Activated naive CD8-positive, alpha-beta T cell (primary cell): ENCODE results near the gene NEK9.

Experiments used
- H3K27ac Mint-ChIP-seq: one replicate; pipeline ENCODE4 v1.8.0; 2021; ENCODE audit warnings: mixed read lengths
- H3K27me3 Mint-ChIP-seq: one replicate; pipeline ENCODE4 v1.8.0; 2021; ENCODE audit warnings: mixed read lengths
- H3K36me3 Mint-ChIP-seq: one replicate; pipeline ENCODE4 v1.8.0; 2021; ENCODE audit warnings: mixed read lengths
- H3K4me1 Mint-ChIP-seq: one replicate; pipeline ENCODE4 v1.8.0; 2021; ENCODE audit warnings: low read depth, mixed read lengths
- H3K4me3 Mint-ChIP-seq: one replicate; pipeline ENCODE4 v1.8.0; 2021; ENCODE audit warnings: mild to moderate bottlenecking, mixed read lengths
- H3K9me3 Mint-ChIP-seq: one replicate; pipeline ENCODE4 v1.8.0; 2021; ENCODE audit warnings: low read depth, mixed read lengths

Gene NEK9

DNA sequence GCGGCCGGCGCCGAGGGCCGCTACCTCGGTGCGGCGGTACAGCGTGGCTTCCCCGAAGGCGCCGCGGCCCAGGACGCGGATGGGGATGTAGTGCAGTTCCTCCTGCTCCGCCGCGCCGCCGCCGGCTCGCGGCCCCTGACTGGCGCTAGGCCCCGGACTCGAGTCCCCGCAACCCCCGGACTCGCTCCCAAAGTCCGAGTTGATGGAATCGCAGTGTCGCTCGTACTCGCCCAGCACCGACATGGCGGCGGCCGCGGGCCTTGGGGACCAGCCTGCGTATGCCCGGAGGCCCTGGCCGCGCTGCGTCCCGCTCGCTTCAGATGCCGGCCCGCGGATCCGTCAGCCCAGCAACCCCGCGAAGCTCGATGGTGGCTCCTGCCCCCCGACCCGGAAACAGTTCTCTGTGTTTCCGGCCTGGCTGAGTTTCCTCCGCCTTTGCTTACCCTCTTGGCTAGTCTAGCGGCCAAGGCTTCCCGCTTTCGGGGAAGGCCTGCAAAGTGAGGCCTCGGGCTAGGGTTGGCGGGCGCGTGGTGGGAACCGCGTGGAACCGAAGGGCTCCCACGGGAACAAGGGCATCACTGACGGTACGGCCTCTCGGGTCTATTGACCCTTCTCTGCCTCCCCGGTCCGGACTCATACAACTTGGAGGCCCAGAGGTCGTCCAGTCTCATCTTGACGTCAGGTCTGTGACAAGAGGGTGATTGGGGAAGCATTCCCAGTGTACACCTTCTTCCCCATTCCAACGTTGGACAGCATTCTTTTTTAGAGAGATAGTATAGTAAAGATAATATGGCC lies at the start of gene NEK9:
Gene NEK9, minus strand, starts transcription at position 370 of the 795 bp plus-strand sequence. Its CDS starts 127 bp downstream, at position 243.
- peaks cover 37% of the 10 kb centered on the region for H3K4me1 Mint-ChIP-seq
- H3K4me3 Mint-ChIP-seq = peak within 1 kb of the TSS; percentile 98
- H3K27me3 Mint-ChIP-seq = no peaks in the 10 kb centered on the region
- peak within 1 kb of the TSS; percentile 99 for H3K27ac Mint-ChIP-seq
- H3K36me3 Mint-ChIP-seq = no peaks in the 10 kb centered on the region
- H3K9me3 Mint-ChIP-seq = no peaks in the 10 kb centered on the region

DNA sequence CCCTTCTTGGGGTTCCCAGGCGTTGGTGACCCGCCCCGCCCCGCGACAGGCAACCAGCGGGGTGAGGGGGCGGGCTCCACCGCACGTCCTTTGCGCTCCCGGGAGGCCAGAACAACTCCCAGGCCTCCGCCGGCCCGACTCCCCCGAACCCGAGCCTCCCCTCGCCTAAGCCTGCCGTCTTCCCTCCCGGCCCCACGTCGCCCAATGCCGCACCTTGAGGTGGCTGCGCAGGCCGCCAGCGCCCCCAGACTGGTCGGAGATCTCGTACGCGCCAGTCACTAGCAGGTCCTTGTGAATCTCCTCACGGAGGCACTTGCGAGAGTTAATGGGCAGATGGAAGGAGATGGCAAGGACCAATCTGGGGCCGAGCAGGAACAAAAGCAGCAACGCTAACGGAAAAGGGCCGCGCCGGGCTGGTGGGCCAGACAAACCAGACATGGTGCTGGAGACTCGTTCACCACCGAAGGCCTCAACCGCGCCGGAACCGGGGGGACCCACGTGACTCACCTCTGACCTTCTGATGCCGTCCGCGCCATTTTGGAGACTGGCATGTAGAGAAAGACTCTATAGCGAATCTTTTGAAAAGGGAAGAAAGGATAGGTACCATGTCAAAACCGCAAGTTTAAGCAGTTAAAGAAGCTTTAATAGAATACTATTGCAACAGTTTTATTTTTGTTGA lies 49.4 kb upstream of the NEK9 start, which contains the start of gene TMED10:
Gene TMED10, minus strand, starts transcription at position 471 of the 679 bp plus-strand sequence. Its CDS starts 33 bp downstream, at position 438.
- Mint-ChIP-seq H3K9me3 (no peaks in the 10 kb centered on the region), H3K4me1 (peaks cover 40% of the 10 kb centered on the region), H3K4me3 (peak within 1 kb of the TSS; percentile 92), H3K27ac (peak within 1 kb of the TSS; percentile 97), H3K27me3 (no peaks in the 10 kb centered on the region), H3K36me3 (no peaks in the 10 kb centered on the region)

DNA sequence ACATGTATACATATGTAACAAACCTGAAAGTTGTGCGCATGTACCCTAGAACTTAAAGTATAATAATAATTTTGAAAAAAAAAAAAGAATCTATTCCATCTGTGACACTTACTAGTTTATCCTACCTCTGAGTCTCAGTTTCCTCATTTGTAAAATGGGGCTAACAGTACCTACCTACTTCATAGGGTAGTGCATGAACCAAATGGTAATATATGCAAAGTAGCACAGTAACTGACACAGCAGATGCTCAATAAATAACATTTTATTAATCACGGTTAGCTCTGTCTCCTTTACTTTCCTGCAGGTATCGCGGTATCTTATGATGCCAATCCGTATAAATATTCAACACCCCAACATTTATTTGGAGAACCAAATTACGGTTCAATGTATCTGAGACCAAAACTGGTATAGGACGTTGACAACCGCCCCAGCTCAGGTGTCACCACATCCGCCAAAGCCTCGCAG lies 48.9 kb upstream of the NEK9 start:
- no peaks in the 10 kb centered on the region for H3K27me3 Mint-ChIP-seq
- peak overlapping the region; percentile 92 for H3K4me3 Mint-ChIP-seq
- H3K9me3 Mint-ChIP-seq = no peaks in the 10 kb centered on the region
- peaks cover 44% of the 10 kb centered on the region for H3K4me1 Mint-ChIP-seq
- peak overlapping the region; percentile 97 for H3K27ac Mint-ChIP-seq
- H3K36me3 Mint-ChIP-seq = peaks cover 2% of the 10 kb centered on the region

DNA sequence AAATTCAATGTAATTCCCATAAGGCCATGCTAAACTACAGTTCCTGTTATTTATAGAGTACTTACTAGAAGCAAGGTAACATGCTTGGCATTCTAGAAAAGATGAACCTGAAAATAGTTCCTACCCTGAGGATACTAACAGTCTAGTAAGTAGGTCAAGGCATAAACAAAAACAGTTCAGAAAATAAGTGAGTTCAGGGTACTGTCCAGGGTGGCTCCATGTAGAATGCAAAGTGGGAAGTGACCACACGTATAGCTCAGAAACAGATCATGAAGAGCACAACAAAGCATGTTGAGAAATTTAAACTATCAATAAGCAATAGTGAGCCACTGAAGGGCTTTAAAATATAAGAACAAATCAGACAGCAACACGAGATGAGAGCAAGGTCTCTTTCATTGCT lies 47.2 kb upstream of the NEK9 start:
- Mint-ChIP-seq H3K4me3 (peak overlapping the region; percentile 92), H3K4me1 (peaks cover 56% of the 10 kb centered on the region), H3K27ac (peak overlapping the region; percentile 69), H3K36me3 (peaks cover 2% of the 10 kb centered on the region), H3K27me3 (no peaks in the 10 kb centered on the region), H3K9me3 (no peaks in the 10 kb centered on the region)

DNA sequence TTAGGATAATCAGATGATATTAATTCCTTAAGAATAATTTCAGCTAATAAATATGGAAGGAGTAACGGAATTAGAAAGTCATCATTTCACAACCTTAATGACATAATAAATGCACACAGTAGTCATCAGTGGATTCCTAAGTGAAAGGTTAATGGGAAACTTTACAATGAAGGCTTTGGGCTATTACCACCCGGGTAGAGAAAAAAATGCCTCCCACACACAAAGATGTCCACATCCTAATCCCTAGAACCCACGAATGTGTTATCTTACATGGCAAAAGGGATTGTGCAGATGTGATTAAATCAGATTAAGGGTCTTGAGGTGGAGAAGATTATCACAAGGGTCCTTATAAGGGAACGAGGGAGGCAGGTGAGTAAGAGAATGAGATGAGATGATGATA lies 43.9 kb upstream of the NEK9 start:
- H3K4me1 Mint-ChIP-seq = peaks cover 80% of the 10 kb centered on the region
- H3K27ac Mint-ChIP-seq = peak overlapping the region; percentile 19
- H3K36me3 Mint-ChIP-seq = peaks cover 2% of the 10 kb centered on the region
- no peaks in the 10 kb centered on the region for H3K27me3 Mint-ChIP-seq
- H3K9me3 Mint-ChIP-seq = no peaks in the 10 kb centered on the region
- H3K4me3 Mint-ChIP-seq = peak overlapping the region; percentile 33

DNA sequence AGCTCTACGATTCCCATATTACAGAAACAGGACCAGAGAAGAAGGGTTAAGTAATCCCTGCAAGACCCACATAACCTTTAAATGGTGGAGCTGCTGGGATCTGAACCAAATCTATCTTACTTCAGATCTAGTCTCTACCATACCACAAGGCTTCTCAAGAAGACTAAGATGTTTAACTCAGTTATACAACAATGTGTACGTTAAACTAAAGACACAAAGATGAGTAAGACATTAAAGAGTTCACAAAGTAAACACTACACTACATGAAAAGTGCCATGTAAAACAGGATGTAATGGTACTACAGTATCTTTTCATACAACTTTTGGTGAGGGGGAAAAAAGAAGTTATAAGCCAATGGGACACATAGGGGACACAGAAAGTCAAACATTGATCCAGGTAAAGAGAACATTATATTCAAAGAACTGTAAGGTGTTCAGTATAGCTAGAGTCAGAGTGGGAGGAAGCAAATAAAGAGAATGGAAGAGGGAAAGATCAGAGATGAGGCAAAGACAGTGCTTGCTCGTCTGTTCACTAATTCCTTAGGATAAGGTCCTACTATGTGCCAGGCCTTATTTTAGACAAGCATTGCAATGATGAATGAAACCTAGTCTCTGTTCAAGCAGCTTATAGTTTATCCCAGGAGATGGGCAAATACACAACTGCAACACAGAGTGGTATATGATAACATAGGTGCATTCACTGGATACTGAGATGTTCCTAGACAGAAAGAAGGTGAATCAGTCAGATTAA lies 41.9 kb upstream of the NEK9 start:
- peaks cover 73% of the 10 kb centered on the region for H3K4me1 Mint-ChIP-seq
- H3K4me3 Mint-ChIP-seq = peak overlapping the region; percentile 3
- H3K36me3 Mint-ChIP-seq = peaks cover 2% of the 10 kb centered on the region
- no peaks in the 10 kb centered on the region for H3K9me3 Mint-ChIP-seq
- H3K27me3 Mint-ChIP-seq = no peaks in the 10 kb centered on the region
- H3K27ac Mint-ChIP-seq = no peak overlapping the region

DNA sequence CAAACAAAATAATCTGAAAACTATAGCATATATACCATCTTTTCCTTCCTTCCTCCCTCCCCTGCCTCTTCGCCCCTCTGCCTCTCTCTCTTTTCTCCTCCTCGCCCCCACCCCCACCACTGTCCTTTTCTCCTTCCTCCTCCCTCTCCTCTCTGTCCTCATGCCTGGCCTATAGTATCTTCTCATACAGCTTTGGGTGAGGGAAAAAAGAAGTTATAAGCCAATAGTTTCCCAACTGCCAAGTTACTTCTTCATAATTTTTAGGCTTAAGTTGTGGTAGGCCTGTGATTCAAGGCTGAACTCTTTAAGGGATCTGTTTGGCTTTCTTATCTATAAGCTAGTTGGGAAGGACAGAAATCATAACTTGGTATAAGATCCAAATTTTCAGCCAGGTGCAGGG lies 40.5 kb upstream of the NEK9 start:
- H3K9me3 Mint-ChIP-seq = no peaks in the 10 kb centered on the region
- peaks cover 65% of the 10 kb centered on the region for H3K4me1 Mint-ChIP-seq
- H3K36me3 Mint-ChIP-seq = peaks cover 2% of the 10 kb centered on the region
- no peaks in the 10 kb centered on the region for H3K27me3 Mint-ChIP-seq
- no peak overlapping the region for H3K27ac Mint-ChIP-seq
- H3K4me3 Mint-ChIP-seq = no peak overlapping the region

DNA sequence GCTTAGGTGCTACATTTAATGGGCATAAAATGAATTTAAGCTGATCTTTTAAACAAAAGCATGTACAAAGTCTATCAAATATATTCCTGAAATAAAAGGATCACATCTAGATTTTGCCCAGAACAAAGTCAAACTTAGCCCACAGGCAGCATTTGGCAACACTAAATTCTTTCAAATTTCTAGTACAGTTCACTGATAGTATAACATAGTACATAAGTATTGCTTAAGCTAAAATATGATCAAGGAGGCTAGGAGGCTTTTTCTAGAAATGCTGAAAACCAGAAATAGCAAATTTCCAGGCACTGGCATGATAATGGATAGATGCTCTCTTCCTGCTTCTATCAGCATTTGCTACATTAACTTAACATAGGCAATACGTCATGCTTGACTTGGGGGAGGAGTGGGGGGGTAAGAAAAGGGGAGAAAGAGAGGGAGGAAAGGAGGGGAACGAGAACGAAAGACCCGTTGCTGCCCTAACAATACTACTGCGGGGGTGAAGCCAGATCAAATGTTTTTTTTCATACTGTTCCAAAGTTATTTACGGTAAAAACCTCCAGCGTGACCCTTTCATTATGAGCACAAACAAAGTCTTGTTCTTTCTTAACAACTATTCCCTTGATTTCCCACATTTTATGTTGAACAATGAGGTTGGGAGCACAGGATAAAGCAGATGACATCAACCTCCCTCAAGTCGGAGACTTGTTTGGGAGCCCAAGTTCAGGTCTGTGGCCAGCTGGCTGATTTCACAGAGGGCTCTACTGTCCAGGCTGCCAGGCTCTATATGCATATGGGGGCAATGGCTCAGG lies 38.9 kb upstream of the NEK9 start:
- H3K4me1 Mint-ChIP-seq = peaks cover 70% of the 10 kb centered on the region
- H3K36me3 Mint-ChIP-seq = no peaks in the 10 kb centered on the region
- no peaks in the 10 kb centered on the region for H3K27me3 Mint-ChIP-seq
- no peak overlapping the region for H3K4me3 Mint-ChIP-seq
- peak overlapping the region; percentile 46 for H3K27ac Mint-ChIP-seq
- H3K9me3 Mint-ChIP-seq = no peaks in the 10 kb centered on the region

DNA sequence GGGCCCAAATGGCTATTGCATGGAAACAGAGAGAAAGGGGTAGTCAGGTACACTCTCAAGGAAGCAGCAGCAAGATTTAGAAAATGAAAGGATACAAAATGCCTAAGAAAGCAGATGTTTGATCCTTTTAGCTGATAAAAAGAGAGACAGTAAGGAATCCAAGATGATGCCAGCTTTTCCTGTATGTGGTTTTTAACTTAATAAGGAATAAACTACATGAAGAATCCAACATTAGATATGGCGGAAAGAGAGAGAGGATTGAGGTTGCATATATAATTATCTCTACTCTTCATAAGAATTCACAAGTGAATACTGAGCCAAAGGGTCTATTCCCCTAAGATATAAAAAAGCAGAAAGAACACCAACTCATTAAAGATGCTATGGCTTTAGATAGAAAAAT lies 38.0 kb upstream of the NEK9 start:
- Mint-ChIP-seq H3K36me3 (no peaks in the 10 kb centered on the region), H3K4me3 (no peak overlapping the region), H3K9me3 (no peaks in the 10 kb centered on the region), H3K27ac (no peak overlapping the region), H3K4me1 (peaks cover 72% of the 10 kb centered on the region), H3K27me3 (no peaks in the 10 kb centered on the region)

DNA sequence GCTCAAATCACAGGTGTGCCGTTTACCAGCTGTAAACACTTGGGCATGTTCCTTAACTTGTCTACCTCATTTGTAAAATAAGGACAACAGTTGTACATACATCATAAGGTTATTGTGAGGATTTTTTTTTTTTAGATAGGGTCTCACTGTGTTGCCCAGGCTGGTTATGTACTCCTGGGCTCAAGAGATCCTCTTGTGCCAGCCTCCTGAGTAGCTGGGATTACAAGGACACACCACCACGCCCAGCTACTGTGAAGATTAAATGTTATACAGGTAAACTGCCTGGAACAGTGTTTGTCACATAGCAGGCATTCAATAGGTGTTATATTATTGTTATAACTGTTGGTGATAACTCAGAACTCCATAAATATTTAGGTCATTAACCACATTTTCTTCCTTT lies 36.8 kb upstream of the NEK9 start:
- H3K9me3 Mint-ChIP-seq = no peaks in the 10 kb centered on the region
- H3K4me3 Mint-ChIP-seq = no peak overlapping the region
- H3K36me3 Mint-ChIP-seq = peaks cover 3% of the 10 kb centered on the region
- no peaks in the 10 kb centered on the region for H3K27me3 Mint-ChIP-seq
- H3K4me1 Mint-ChIP-seq = peaks cover 72% of the 10 kb centered on the region
- no peak overlapping the region for H3K27ac Mint-ChIP-seq

DNA sequence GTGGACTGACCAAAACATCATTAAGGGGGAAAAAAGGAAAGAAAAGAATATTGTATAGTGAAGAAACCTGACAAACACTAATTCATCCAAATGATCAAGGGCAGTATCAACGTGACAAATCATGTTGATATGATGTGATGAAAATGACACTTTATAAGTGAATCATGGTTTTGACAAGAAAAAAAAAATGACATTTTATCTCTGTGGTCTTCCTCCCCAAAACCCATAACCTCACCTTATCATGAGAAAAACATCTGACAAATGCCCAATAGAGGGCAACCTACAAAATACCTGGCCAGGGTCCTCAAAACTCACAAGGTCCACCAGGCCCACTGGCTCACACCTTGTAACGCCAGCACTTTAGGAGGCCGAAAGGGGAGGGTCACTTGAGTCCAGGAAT lies 35.8 kb upstream of the NEK9 start:
- H3K4me1 Mint-ChIP-seq = peaks cover 64% of the 10 kb centered on the region
- no peak overlapping the region for H3K27ac Mint-ChIP-seq

DNA sequence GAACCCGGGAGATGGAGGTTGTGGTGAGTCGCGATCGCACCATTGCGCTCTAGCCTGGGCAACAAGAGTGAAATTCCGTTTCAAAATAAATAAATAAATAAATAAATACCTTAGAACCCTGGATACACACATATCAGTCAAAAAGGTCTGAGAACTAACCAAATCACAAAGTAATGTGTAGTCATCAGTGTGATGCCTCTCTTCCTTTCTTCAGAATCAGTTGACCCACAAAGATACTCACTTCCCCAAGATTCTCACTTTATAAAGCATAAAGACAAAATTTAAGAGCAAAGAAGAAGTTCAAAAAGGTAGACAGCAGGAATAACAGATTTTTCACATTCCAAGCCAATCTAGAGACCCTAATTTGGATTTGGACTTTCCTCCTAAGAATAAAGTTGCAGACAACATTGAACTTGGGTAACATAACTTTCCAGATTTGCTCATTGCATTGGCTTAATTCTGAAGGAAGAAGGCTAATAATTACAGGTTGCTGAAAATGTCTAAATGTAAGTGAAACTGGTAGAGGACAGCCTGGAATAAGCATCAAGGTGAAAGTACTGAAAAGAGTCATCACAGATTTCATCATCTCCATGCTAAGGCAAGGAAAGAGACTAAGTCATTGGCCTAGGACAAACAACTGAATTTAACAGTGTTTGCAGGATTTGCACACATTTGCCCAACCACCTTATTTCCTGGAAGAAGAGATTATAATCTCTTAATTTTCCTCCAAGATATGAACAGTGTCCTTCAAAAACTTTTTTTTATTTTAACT lies 32.2 kb upstream of the NEK9 start:
- Mint-ChIP-seq H3K27me3 (no peaks in the 10 kb centered on the region), H3K27ac (peak overlapping the region; percentile 47), H3K4me1 (peaks cover 63% of the 10 kb centered on the region), H3K9me3 (no peaks in the 10 kb centered on the region), H3K36me3 (peaks cover 3% of the 10 kb centered on the region), H3K4me3 (no peak overlapping the region)

More for the DNA sequence above, 35.8 kb upstream of the NEK9 start:
- H3K9me3 Mint-ChIP-seq = no peaks in the 10 kb centered on the region
- peaks cover 3% of the 10 kb centered on the region for H3K36me3 Mint-ChIP-seq
- H3K27me3 Mint-ChIP-seq = no peaks in the 10 kb centered on the region
- no peak overlapping the region for H3K4me3 Mint-ChIP-seq

DNA sequence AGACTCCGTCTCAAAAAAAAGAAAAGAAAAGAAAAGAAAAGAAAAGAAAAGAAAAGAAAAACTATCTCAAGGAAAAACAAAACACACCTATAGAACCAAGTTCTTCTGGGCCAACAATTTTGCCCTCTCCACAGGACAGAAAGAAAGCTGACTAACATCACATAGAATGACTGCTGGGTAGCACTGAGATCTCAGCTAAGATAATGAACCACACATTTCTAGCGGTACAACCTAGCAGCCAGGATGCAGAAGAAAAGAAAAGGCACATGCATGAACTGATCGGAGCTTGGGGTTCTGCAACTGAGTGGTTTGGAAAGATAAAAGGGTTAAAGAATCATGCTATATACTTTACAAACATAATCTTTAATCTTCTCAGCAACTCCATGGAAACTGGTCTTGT lies 30.1 kb upstream of the NEK9 start:
- Mint-ChIP-seq H3K9me3 (no peaks in the 10 kb centered on the region), H3K27ac (no peak overlapping the region), H3K36me3 (peaks cover 7% of the 10 kb centered on the region), H3K4me3 (no peak overlapping the region), H3K4me1 (peaks cover 65% of the 10 kb centered on the region), H3K27me3 (no peaks in the 10 kb centered on the region)

DNA sequence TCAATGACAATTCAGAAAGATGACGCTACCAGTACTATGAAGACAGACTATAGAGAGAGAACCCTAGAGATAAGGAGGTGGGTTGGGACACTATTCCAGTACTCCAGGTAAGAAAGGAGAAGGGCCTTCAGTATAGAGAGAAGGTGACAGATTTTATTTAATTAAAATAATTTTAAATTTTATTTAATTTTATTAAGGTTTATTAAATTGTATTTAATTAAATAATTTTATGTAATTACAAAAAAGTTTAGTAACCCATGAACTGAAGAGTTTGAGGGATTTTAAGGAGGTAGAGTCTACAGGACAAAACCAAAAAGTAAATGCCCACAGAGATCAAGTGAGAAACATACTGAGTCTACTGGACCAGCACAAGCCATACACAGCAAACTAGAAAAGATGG lies 29.3 kb upstream of the NEK9 start:
- Mint-ChIP-seq H3K9me3 (no peaks in the 10 kb centered on the region), H3K27me3 (no peaks in the 10 kb centered on the region), H3K27ac (no peak overlapping the region), H3K36me3 (peaks cover 8% of the 10 kb centered on the region), H3K4me1 (peaks cover 62% of the 10 kb centered on the region), H3K4me3 (no peak overlapping the region)
